ENCODE data around the gene CELSR1.

The CELSR1 gene

GRCh38 chr22:46452195-46453005, 85.0 kb downstream of the CELSR1 start:
- TF ChIP-seq CTCF (IDR thresholded peaks at IDR 0.05) (no peak), ZFX (IDR thresholded peaks at IDR 0.05; ENCODE audit: borderline replicate concordance) (no peak)
- H3K27ac ChIP-seq: no peak overlapping the region

DNA sequence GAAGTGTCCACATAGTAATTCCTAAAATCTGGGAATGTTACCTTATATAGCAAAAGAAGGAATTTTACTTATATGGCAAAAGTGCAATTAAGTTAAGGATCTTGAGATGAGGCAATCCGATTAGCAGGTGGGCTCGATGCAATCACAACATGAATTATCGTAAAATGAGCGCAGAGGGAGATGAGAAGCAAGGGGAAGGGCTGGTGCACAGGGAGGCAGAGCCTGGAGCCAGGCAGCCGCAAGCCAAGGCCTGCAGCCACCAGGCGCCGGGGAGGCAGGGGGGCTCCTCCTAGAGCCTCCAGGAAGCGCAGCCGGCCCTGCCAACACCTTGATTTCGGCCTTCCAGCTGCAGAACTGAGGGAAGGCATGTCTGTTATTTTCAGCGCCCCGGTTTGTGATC, 85.7 kb downstream of the CELSR1 start:
- TF ChIP-seq ZFX (IDR thresholded peaks at IDR 0.05; ENCODE audit: borderline replicate concordance): no peak
- TF ChIP-seq CTCF (IDR thresholded peaks at IDR 0.05): no peak
- no peak overlapping the region for H3K27ac ChIP-seq

- TF ChIP-seq CTCF (IDR thresholded peaks at IDR 0.05): no peak
- TF ChIP-seq ZFX (IDR thresholded peaks at IDR 0.05; ENCODE audit: borderline replicate concordance): no peak
- H3K27ac ChIP-seq: no peak overlapping the region
These were observed 86.4 kb downstream of the CELSR1 start for GRCh38 chr22:46450931-46451561.

DNA sequence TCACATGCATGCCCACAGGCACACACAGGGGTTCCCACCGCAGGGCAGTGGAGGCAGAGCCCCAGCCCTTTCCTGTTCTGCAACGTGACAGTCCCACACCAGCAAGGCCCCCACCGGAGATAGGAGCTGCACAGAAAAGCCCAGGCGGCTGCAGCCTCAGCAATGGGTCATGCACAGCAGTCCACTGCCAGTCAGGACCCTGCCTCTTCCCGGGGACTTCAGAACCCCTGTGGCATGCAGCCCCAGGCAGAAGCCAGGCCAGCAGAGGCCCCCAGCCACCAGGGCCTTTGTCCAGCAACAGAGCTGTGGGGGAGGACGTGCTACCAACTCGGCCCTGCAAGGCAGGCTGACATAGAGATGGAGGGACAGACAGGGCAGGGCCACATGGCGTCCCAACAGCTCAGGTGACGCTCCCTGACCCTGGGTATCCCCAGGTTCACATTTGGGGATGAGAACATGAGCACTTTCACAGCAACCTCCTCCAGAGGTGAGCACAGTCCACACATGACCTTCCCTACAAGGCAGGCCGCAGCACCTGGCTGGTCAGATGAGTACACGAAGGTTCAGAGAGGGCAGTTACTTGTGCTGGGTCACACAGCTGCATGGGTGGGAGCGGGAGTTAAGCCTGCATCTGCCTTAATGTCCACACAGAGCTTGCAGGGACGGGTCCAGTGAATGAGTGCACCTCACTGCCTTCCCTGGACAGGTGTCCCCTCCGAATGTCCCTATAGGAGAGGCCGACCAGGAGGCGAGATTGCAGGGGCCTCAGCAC, 87.3 kb downstream of the CELSR1 start:
- no peak overlapping the region for H3K27ac ChIP-seq
- no peak for TF ChIP-seq CTCF (IDR thresholded peaks at IDR 0.05)
- TF ChIP-seq ZFX (IDR thresholded peaks at IDR 0.05; ENCODE audit: borderline replicate concordance): no peak

GRCh38 chr22:46449116-46449691, 88.2 kb downstream of the CELSR1 start:
- no peak for TF ChIP-seq CTCF (IDR thresholded peaks at IDR 0.05)
- no peak for TF ChIP-seq ZFX (IDR thresholded peaks at IDR 0.05; ENCODE audit: borderline replicate concordance)

GRCh38 chr22:46448333-46448732, 89.1 kb downstream of the CELSR1 start:
- no peak for TF ChIP-seq ZFX (IDR thresholded peaks at IDR 0.05; ENCODE audit: borderline replicate concordance)
- no peak for TF ChIP-seq CTCF (IDR thresholded peaks at IDR 0.05)
- H3K27ac ChIP-seq: no peak overlapping the region

More at GRCh38 chr22:46449116-46449691, 88.2 kb downstream of the CELSR1 start:
- H3K27ac ChIP-seq: no peak overlapping the region

Data from 22Rv1 (cell line).